Esophagus muscularis mucosa (tissue), 4 donors: ENCODE results near the gene ZNF445. TPM values are rescaled to one million over a fixed set of nuclear protein-coding genes. Genes with fewer than 3 reads are reported as not detected.

Experiments used
- DNase-seq: peaks from one replicate; pipeline ENCODE4 v3.0.0-alpha.2; 2017; ENCODE audit errors: extremely low spot score
- H3K27ac ChIP-seq, 4 donors: fragments of 200-600 bp; sonication (generic); replicated peaks in 1 of 4; 1 replicate in 3 of 4; 2 replicates in 1 of 4; pipeline ENCODE4 v1.5.1; 2016 to 2019; ENCODE audit warnings: mild to moderate bottlenecking in 1 of 4
- H3K27me3 ChIP-seq, 4 donors: fragments of 200-600 bp; sonication (generic); one replicate each; pipeline versions ENCODE4 v1.5.1 to v1.6.0; 2016 to 2019
- H3K36me3 ChIP-seq, 4 donors: fragments of 200-600 bp; sonication (generic); one replicate each; pipeline ENCODE4 v1.5.1; 2016 to 2019
- H3K4me1 ChIP-seq, 4 donors: fragments of 200-600 bp; sonication (generic); one replicate each; pipeline ENCODE4 v1.5.1; 2016 to 2019
- H3K4me3 ChIP-seq, 4 donors: fragments of 200-600 bp; sonication (generic); 1 replicate in 2 of 4; 2 replicates in 2 of 4; pipeline ENCODE4 v1.5.1; 2016 to 2019; ENCODE audit warnings: mild to moderate bottlenecking in 4 of 4, moderate library complexity in 1 of 4
- H3K9me3 ChIP-seq, 4 donors: fragments of 200-600 bp; sonication (generic); 1 replicate in 3 of 4; 2 replicates in 1 of 4; pipeline ENCODE4 v1.5.1; 2016 to 2019
- EP300 ChIP-seq: sonication (generic); formaldehyde crosslinking; IDR thresholded peaks from one replicate; pipeline ENCODE4 v1.6.1; 2017; ENCODE audit warnings: antibody characterized with exemption
- POLR2A ChIP-seq: fragments of 450-650 bp; IDR thresholded peaks from one replicate; pipeline ENCODE4 v1.6.1; 2017; ENCODE audit warnings: antibody characterized with exemption, moderate library complexity, mild to moderate bottlenecking, low read depth
- POLR2AphosphoS5 ChIP-seq, 2 donors: sonication (generic); formaldehyde crosslinking; IDR thresholded peaks; one replicate each; pipeline ENCODE4 v1.6.1; 2017; ENCODE audit warnings: antibody characterized with exemption in 2 of 2
- WGBS: methylation state at CpG from one replicate; pipeline ENCODE4 v1.1.5; 2018; 5-methylcytosine and 5-hydroxymethylcytosine counted together
- intact Hi-C: fragments of 100-400 bp; cut with DNase I; formaldehyde crosslinking; loops from one replicate; pipeline ENCODE4 v1.15.1; 2023
- total RNA-seq, 4 donors: library from RNA; depleted of rRNA; stranded (reverse); fragments of >200 nt; gene quantifications; one replicate each; pipeline versions ENCODE4 v1.1.0 to v1.2.1, GENCODE V29; 2016
- TF ChIP-seq, protein P1 (sequence below), 3 experiments: fragments of 200-600 bp in 2 of 3; fragments of 450-650 bp in 1 of 3; sonication (generic) in 2 of 3; IDR thresholded peaks; one replicate each; pipeline ENCODE4 v1.5.1; 2017 to 2019; ENCODE audit warnings: antibody characterized with exemption in 3 of 3, mild to moderate bottlenecking in 2 of 3, moderate library complexity in 1 of 3

The ZNF445 gene
- total RNA-seq = 10 to 100 TPM in 2 of 4 donors, 1 to 10 TPM in 2; 6.5 to 11.9 (median 10.1) TPM

DNA sequence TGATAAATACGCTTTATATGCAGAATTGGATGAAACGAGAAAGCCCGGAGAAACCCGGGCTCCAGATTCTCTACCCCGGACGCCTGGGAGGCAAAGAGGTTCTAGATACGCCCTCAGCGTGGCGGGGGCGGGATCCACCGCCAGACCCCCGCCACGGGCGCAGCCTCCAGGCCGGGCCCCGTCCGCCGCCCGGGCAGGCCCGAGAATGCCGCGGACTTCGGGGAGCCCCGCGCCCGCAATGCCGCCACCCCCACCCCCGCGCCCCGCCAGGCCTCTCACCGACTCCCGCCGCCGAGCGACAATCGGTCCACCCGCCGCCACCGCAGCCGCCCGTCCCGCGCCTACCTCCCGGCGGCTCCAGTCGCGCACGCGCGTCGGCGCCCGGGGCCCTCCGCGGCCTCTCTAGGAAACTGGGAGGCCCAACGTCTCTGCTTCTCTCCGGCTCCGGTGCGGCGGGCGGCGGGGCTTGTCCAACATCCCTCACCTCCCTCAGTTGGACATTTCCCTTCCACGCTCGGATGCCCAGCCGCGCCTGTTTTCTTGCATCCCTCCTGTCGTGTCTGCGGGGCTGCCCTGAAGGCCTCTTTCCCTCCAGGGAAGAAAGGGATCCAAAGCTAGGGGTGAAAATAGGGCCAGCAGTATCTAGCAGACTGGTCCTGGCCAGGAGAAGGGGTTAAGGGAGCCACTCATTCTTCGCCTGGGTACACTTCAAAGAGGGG lies at the start of gene ZNF445:
ZNF445 (minus strand) TSS at position 359 of the 719 bp plus-strand sequence. CDS start 22,121 bp downstream, outside the sequence.
- Histone ChIP-seq H3K9me3 (no peaks in the 10 kb centered on the region), H3K27ac (peak within 1 kb of the TSS; percentile 74 to 87 (median 82)), H3K4me1 (peaks cover 14 to 38% (median 30%) of the 10 kb centered on the region in 4 donors), H3K27me3 (no peaks in the 10 kb centered on the region), H3K4me3 (peak within 1 kb of the TSS; percentile 75 to 88 (median 82)), H3K36me3 (no peaks in the 10 kb centered on the region)
- intact Hi-C loops = loop anchor here (2.0 to 5.0 kb wide), 2 partner anchors 33 to 155 kb away; no protein-coding TSS in a partner anchor
- TF ChIP-seq POLR2A = no peak
- TF ChIP-seq POLR2AphosphoS5 (IDR thresholded peaks at IDR 0.05) = peak; percentile 57 to 62
- 1% methylated on average over 24 of the region's 69 CpGs for WGBS
- DNase-seq = peak; percentile 93

DNA sequence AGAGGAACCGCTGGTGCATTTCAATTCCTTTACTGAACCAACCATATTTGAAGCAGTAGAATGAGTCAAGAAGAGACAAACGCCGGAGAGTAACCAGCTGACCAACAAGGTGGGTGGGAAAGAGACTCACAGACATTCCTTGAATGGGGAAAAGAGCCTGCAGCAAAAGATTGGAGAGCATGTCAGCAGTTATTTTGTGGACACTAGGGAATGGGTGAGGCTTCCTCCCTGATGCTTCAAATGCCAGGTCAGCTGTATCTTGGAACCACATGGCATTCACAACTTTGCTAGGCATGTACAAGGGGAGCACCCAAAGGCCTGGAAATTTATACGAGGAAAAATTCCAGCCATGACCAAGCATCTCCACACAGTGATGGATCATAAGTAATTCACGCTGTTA lies 47.6 kb upstream of the ZNF445 start:
- TF ChIP-seq POLR2AphosphoS5 (IDR thresholded peaks at IDR 0.05) (no peak), POLR2A (no peak), EP300 (no peak)
- TF ChIP-seq, protein P1, sequence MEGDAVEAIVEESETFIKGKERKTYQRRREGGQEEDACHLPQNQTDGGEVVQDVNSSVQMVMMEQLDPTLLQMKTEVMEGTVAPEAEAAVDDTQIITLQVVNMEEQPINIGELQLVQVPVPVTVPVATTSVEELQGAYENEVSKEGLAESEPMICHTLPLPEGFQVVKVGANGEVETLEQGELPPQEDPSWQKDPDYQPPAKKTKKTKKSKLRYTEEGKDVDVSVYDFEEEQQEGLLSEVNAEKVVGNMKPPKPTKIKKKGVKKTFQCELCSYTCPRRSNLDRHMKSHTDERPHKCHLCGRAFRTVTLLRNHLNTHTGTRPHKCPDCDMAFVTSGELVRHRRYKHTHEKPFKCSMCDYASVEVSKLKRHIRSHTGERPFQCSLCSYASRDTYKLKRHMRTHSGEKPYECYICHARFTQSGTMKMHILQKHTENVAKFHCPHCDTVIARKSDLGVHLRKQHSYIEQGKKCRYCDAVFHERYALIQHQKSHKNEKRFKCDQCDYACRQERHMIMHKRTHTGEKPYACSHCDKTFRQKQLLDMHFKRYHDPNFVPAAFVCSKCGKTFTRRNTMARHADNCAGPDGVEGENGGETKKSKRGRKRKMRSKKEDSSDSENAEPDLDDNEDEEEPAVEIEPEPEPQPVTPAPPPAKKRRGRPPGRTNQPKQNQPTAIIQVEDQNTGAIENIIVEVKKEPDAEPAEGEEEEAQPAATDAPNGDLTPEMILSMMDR (IDR thresholded peaks at IDR 0.05) = no peak
- H3K4me1 ChIP-seq = no peaks in the 10 kb centered on the region
- DNase-seq = no peak
- H3K36me3 ChIP-seq = no peaks in the 10 kb centered on the region
- intact Hi-C loops = no loop called here
- peaks cover 0 to 61% (median 0%) of the 10 kb centered on the region in 4 donors for H3K27me3 ChIP-seq
- H3K9me3 ChIP-seq = no peaks in the 10 kb centered on the region
- 81% methylated on average over 5 of the region's 5 CpGs for WGBS
- no peak overlapping the region for H3K27ac ChIP-seq
- no peak overlapping the region for H3K4me3 ChIP-seq

DNA sequence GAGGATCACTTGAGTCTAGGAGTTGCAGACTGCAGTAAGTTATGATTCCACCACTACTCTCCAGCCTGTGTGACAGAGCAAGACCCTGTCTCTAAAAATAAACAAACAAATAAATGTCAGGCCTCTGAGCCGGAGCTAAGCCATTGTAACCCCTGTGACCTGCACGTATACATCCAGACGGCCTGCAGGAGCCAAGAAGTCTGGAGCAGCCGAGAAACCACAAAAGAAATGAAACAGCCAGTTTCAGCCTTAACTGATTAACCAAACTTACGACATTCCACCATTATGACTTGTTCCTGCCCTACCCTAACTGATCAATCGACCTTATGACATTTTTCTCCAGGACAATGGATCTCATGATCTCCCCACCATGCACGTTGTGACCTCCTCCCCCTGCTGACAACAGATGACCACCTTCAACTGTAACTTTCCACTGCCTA lies 45.0 kb upstream of the ZNF445 start:
- Histone ChIP-seq H3K4me1 (no peaks in the 10 kb centered on the region), H3K27ac (no peak overlapping the region), H3K36me3 (no peaks in the 10 kb centered on the region), H3K4me3 (no peak overlapping the region), H3K9me3 (no peaks in the 10 kb centered on the region), H3K27me3 (peaks cover 0 to 47% (median 0%) of the 10 kb centered on the region in 4 donors)
- no peak for DNase-seq
- TF ChIP-seq POLR2A (no peak), POLR2AphosphoS5 (IDR thresholded peaks at IDR 0.05) (no peak), EP300 (no peak)
- TF ChIP-seq, protein P1 (IDR thresholded peaks at IDR 0.05) = no peak
- WGBS = 54% methylated on average over 7 of the region's 7 CpGs
- intact Hi-C loops = no loop called here

DNA sequence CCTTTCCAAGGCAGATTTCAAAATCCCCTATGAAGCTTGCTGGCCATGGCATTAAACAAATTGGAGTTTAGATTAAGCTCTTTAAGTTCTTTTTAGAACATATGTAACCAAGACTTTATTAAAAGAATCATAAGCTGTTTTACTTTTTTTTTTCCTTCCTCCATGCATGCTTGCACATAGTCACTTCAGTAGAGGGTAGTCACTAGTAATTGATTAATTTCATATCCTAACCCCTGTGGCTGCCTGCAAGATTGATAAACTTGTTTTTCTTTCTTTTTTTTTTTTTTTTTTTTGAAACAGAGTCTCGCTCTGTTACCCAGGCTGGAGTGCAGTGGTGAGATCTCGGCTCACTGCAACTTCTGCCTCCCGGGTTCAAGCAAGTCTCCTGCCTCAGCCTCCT lies 44.3 kb upstream of the ZNF445 start:
- Histone ChIP-seq H3K4me3 (no peak overlapping the region), H3K9me3 (no peaks in the 10 kb centered on the region), H3K36me3 (no peaks in the 10 kb centered on the region), H3K27ac (no peak overlapping the region), H3K4me1 (no peaks in the 10 kb centered on the region), H3K27me3 (peaks cover 0 to 39% (median 0%) of the 10 kb centered on the region in 4 donors)
- 100% methylated on average over 3 of the region's 3 CpGs for WGBS
- DNase-seq = no peak
- intact Hi-C loops = no loop called here
- TF ChIP-seq POLR2AphosphoS5 (IDR thresholded peaks at IDR 0.05) (no peak), EP300 (no peak), POLR2A (no peak)
- TF ChIP-seq, protein P1 (IDR thresholded peaks at IDR 0.05) = no peak

DNA sequence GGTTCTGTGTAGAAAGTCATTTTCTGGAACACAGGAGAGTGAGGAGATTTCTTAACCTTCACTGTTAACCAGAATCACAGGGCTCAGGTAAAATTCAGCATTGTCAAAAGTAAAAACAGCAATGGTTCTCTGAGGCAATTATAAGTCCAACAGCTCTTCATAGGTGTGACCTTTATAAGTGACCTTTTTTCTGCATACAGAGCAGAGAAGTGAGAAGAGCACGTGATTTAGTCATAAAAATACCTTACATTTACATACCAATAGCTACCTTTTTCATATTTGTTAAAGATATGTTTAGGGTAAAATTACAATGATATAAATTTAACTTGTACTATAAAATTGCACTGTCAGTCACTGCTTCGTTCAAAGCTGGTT lies 41.3 kb upstream of the ZNF445 start:
- H3K36me3 ChIP-seq = no peaks in the 10 kb centered on the region
- 66% methylated on average over 2 of the region's 2 CpGs for WGBS
- H3K4me1 ChIP-seq = no peaks in the 10 kb centered on the region
- H3K4me3 ChIP-seq = no peak overlapping the region
- peaks cover 0 to 24% (median 0%) of the 10 kb centered on the region in 4 donors for H3K27me3 ChIP-seq
- TF ChIP-seq, protein P1 (IDR thresholded peaks at IDR 0.05) = no peak
- TF ChIP-seq POLR2AphosphoS5 (IDR thresholded peaks at IDR 0.05) (no peak), EP300 (no peak), POLR2A (no peak)
- intact Hi-C loops = no loop called here
- DNase-seq = no peak
- no peaks in the 10 kb centered on the region for H3K9me3 ChIP-seq
- H3K27ac ChIP-seq = no peak overlapping the region
